GM20431 (cell line): ENCODE measurements around the gene LGSN.
"Not testable (repeated sequence)": the region's sequence is repeated elsewhere in the genome, so short reads cannot be mapped to it uniquely, and the experiment has no call there.

ENCODE experiments used
- in situ Hi-C: fragments of 300-500 bp; cut with MseI, MboI; formaldehyde crosslinking; loops from one replicate; pipeline ENCODE4 v1.15.0; 2020; ENCODE audit warnings: low sequenced_read_pairs; ENCODE audit not compliant: unreplicated experiment

Gene LGSN

DNA sequence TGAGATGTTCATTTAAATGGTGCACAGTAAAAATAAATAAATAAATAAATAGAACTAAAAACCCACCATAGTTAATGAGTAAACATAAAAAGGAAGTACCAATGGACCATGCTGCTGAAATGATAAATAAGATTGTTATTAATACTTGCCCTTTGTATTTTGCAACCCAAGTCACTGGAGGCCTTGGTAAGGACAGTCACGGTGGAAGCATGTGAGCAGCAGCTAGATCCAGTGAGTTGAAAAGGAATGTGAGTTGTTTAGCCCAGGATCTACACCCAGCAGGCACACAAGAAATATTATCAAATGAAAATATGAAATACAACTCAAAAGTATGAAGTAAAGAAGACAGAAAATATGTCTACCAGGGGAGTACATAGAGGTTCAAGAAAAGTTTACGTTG lies 6.7 kb downstream of the LGSN start:
- in situ Hi-C loops: no loop called here

DNA sequence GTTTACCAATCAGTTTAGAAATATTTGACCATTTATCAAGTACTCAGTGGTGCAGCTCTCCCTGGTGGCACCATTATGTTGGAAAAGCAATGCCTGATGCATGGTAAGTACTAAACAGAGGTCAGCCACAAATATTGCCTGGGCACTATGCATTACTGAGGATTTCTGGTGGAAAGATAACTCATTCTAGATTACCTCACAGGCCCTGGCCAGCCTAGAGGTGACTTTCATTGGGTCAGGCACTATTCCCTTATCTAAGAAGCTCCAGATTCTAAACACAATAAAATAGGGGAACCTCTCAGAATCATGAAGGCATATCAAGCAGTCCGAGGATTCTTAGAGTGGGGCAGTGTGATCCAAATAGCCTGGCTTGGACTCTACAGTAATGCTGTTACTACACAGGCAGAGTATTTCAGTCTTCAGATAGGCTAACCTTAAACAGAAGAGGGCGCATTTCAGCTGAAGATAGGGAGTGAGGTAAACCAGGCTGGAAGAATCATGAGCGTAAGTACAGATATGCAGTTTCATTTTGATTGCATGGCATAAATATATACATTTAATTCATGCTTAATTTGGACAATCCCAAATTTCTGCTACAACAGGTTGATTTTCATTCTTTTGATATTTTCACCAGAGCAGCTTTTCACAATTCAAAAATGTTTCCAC lies 12.1 kb downstream of the LGSN start:
- in situ Hi-C loops: no loop called here

- in situ Hi-C loops: no loop called here
Observed at GRCh38 chr6:63306420-63306819, 13.4 kb downstream of the LGSN start.

GRCh38 chr6:63305277-63305676 lies 14.5 kb downstream of the LGSN start:
- in situ Hi-C loops: no loop called here

- in situ Hi-C loops: no loop called here
Observed at GRCh38 chr6:63303476-63303875, 16.3 kb downstream of the LGSN start.

GRCh38 chr6:63299667-63300066 lies 20.1 kb downstream of the LGSN start:
- in situ Hi-C loops: no loop called here

- in situ Hi-C loops: no loop called here
Observed at GRCh38 chr6:63295553-63296194, 24.1 kb downstream of the LGSN start.

DNA sequence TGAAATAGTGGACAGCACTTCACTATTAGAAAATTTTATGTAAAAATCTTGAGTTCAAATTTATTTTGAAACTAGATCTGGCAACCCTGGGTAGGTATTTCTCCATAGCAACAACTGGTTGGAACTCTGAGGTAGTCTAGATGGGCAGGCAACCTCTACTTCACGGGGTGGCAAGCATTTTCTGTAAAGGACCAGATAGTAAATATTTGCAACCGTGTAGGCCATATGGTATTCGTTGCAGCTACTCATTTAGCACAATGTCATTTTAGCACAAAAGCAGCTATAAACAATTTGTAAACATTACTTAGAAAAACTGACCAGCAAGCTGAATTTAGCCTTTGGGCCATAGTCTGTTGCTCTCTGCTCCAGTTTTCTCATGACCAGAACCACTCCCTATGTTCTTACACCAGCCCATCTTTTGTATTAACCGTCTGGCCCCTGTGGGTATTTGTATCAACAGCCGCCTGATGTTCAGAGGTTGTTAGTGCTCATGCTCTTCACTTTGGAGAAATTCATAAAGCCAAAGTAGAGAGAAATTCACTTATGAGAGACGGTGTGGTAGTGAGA lies 29.2 kb downstream of the LGSN start:
- in situ Hi-C loops: no loop called here

DNA sequence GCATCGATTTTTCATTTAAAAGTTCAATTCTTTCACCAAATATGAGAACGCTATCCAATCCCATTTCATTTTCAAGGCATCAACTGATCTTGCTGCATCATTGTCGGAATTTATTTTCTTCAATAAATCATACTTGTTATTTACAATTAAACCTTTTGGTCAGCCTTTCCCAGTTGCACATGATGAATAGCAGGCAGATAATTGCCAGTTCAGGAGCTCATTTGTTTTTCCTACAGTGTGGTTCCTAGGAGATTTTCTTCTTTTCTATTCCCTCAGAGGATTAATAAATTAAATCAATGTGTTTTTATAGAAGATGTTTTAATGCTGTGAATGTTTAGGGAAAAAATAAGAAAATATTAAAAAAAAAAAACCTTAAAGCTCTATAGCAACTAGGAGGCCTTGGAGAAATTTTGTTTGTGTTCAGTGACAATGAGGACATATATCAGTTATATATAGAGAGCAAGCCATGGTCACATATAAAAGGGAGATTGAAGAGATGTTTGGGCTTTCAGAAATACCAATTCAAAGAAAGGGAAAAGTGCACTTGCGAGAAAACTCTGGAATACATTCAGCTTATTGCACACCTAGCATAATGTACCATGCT lies 30.4 kb downstream of the LGSN start:
- in situ Hi-C loops: no loop called here

DNA sequence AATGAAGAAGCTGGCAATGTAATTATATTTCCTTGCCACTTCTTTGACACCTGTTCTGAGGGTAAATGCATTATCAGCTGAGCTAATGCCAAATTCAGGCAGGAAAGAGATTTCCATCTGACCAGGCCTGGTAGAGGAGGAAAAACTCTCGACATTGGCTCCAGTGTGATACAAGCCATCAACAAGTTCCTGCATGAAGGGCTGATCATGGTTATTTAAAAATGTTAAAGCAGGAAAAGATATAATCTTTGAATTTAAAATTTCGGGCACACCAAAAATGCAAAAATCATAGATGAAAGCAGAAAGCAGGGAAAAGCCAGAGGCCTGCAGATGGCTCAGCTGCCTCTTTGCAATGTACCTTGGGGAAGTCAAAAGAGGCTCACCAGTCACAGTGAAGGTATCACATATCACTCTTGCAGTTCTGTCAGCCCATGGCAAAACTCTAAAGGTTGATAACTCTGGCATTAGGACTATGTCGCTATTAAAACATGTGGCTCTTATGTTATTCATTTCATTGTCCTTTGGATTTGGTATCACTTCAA lies 39.1 kb downstream of the LGSN start:
- in situ Hi-C loops: no loop called here

DNA sequence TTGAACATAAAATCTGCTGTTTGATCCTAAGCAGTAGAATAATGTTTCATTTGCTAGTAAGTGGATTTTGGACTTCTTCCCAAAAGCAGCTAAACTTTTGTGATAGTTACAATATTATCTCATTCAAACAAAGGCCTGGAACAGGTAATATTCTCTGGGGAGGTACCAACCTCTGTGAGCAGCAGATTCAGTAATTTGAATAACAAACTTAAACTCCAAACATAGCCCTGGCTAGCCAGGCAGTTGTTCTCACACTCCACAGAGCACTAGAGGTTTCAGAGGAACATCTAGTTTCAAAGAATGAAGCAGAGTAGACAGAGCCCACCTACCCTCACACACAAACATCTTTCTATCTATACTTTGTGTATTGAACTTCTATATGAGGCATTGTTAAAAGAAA lies 40.9 kb downstream of the LGSN start:
- in situ Hi-C loops: no loop called here

DNA sequence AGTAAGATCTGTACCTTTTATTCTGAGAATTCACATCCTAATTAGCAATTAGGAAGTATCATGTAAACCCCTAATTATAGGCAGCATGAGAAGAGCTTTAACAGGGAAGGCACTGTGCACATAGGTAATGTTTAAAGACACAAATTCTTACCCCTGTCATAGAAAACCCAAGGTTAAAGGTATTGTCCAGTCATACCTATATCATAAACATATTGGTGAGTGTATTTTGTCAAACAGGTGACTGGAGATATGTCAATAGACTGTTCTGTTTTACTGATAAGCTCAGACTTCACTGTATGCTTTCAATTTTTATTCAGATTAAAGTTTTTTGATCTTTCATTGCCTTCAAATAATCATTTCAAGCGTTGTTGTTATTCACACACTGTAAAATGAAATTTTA lies 43.8 kb downstream of the LGSN start:
- in situ Hi-C loops: no loop called here

GRCh38 chr6:63274795-63275430 lies 44.9 kb downstream of the LGSN start:
- in situ Hi-C loops: not testable (repeated sequence)

GRCh38 chr6:63272397-63272796 lies 47.4 kb downstream of the LGSN start:
- in situ Hi-C loops: no loop called here

- in situ Hi-C loops: no loop called here
Observed at GRCh38 chr6:63269470-63269869, 50.3 kb downstream of the LGSN start.

GRCh38 chr6:63268574-63268973 lies 51.2 kb downstream of the LGSN start:
- in situ Hi-C loops: no loop called here

- in situ Hi-C loops: no loop called here
Observed at GRCh38 chr6:63267828-63268227, 52.0 kb downstream of the LGSN start.

DNA sequence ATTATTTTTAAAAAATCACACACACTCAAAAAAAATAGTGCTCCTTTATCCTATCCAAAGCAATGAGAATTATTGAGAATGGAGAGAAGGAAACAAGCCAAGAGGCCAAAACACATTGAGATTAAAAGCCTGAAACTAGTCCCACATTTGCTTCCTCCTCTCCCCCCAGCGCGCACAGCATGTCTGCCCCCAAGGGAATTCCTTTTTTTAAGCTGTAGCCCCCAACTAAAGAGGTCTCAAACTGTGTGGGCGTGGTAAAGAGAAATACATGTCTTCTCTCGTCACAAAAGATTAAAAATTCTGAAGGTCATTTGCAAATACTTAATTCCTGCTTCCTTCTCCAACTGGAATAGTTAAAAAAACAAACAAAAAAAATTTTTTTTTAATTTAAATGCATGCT lies 52.7 kb downstream of the LGSN start:
- in situ Hi-C loops: no loop called here

DNA sequence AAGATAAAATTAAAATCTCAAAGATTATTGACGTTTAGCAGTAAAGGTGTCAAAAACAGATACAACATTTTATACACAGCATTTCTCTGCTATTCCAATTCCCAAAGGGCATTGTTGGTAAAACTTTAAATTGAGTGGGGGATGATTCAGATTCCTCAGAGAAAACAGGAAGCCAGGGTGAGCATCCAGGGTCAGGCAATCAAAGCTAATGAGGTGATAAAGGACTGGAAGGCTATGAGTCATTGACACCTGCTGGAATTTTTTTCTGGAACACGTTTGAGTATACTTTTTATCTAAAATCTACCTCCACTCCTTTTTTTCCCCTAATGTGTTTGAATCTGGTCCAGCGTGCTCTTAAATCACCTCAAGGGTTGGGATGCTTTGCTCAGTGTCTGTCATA lies 56.3 kb downstream of the LGSN start:
- in situ Hi-C loops: no loop called here

GRCh38 chr6:63261820-63262219 lies 58.0 kb downstream of the LGSN start:
- in situ Hi-C loops: no loop called here

- in situ Hi-C loops: no loop called here
Observed at GRCh38 chr6:63259153-63259552, 60.6 kb downstream of the LGSN start.
